Measurements from ENCODE around the gene DMKN.

DMKN gene

GRCh38 chr19:35513628-35514281, at the start of gene DMKN:
Gene DMKN, minus strand, starts transcription at chr19:35513649. Its CDS starts 174 bp downstream, at chr19:35513475.
- Histone ChIP-seq H3K9ac (ENCODE audit: low read depth, low read length) (peak within 1 kb of the TSS; percentile 52; the same call in 1 of the 2 replicates), H3K9me3 (ENCODE audit: insufficient read depth, low read depth, low read length) (no peaks in the 10 kb centered on the region), H3K4me3 (ENCODE audit: low read length) (peak within 1 kb of the TSS; percentile 65; the same call in 1 of the 2 replicates), H3K4me1 (ENCODE audit: insufficient read depth, low read length) (peaks cover 3% of the 10 kb centered on the region; the same call in 1 of the 2 replicates), H3K36me3 (ENCODE audit: insufficient read depth, low read depth, low read length) (no peaks in the 10 kb centered on the region), H3K27me3 (ENCODE audit: insufficient read depth, low read length) (peaks cover 39% of the 10 kb centered on the region), H3K27ac (ENCODE audit: low read length) (no peak within 1 kb of the TSS)

- H3K9ac ChIP-seq (ENCODE audit: low read depth, low read length), result no peak overlapping the region
- no peaks in the 10 kb centered on the region for H3K36me3 ChIP-seq (ENCODE audit: insufficient read depth, low read depth, low read length)
- no peaks in the 10 kb centered on the region for H3K9me3 ChIP-seq (ENCODE audit: insufficient read depth, low read depth, low read length)
- H3K4me3 ChIP-seq (ENCODE audit: low read length), result no peak overlapping the region
- H3K27ac ChIP-seq (ENCODE audit: low read length), result no peak overlapping the region
- no peaks in the 10 kb centered on the region for H3K4me1 ChIP-seq (ENCODE audit: insufficient read depth, low read length)
- peaks cover 32% of the 10 kb centered on the region for H3K27me3 ChIP-seq (ENCODE audit: insufficient read depth, low read length)
Observed at GRCh38 chr19:35562776-35563175, 49.3 kb upstream of the DMKN start.

- H3K9ac ChIP-seq (ENCODE audit: low read depth, low read length), result no peak overlapping the region
- no peaks in the 10 kb centered on the region for H3K4me1 ChIP-seq (ENCODE audit: insufficient read depth, low read length)
- H3K27ac ChIP-seq (ENCODE audit: low read length), result no peak overlapping the region
- H3K36me3 ChIP-seq (ENCODE audit: insufficient read depth, low read depth, low read length), result no peaks in the 10 kb centered on the region
- H3K27me3 ChIP-seq (ENCODE audit: insufficient read depth, low read length), result peaks cover 34% of the 10 kb centered on the region
- no peak overlapping the region for H3K4me3 ChIP-seq (ENCODE audit: low read length)
- H3K9me3 ChIP-seq (ENCODE audit: insufficient read depth, low read depth, low read length), result no peaks in the 10 kb centered on the region
Observed at GRCh38 chr19:35562336-35562735, 48.9 kb upstream of the DMKN start.

GRCh38 chr19:35561436-35561835, 48.0 kb upstream of the DMKN start:
- Histone ChIP-seq H3K4me3 (ENCODE audit: low read length) (no peak overlapping the region), H3K27me3 (ENCODE audit: insufficient read depth, low read length) (peaks cover 43% of the 10 kb centered on the region), H3K36me3 (ENCODE audit: insufficient read depth, low read depth, low read length) (no peaks in the 10 kb centered on the region), H3K9me3 (ENCODE audit: insufficient read depth, low read depth, low read length) (no peaks in the 10 kb centered on the region), H3K9ac (ENCODE audit: low read depth, low read length) (no peak overlapping the region), H3K27ac (ENCODE audit: low read length) (no peak overlapping the region), H3K4me1 (ENCODE audit: insufficient read depth, low read length) (no peaks in the 10 kb centered on the region)

- Histone ChIP-seq H3K4me1 (ENCODE audit: insufficient read depth, low read length) (no peaks in the 10 kb centered on the region), H3K4me3 (ENCODE audit: low read length) (no peak overlapping the region), H3K27me3 (ENCODE audit: insufficient read depth, low read length) (peaks cover 50% of the 10 kb centered on the region), H3K9me3 (ENCODE audit: insufficient read depth, low read depth, low read length) (no peaks in the 10 kb centered on the region), H3K36me3 (ENCODE audit: insufficient read depth, low read depth, low read length) (no peaks in the 10 kb centered on the region), H3K27ac (ENCODE audit: low read length) (no peak overlapping the region), H3K9ac (ENCODE audit: low read depth, low read length) (no peak overlapping the region)
Observed at GRCh38 chr19:35560677-35561076, 47.2 kb upstream of the DMKN start.

GRCh38 chr19:35560271-35560670, 46.8 kb upstream of the DMKN start:
- Histone ChIP-seq H3K9me3 (ENCODE audit: insufficient read depth, low read depth, low read length) (no peaks in the 10 kb centered on the region), H3K27ac (ENCODE audit: low read length) (no peak overlapping the region), H3K27me3 (ENCODE audit: insufficient read depth, low read length) (peaks cover 50% of the 10 kb centered on the region), H3K9ac (ENCODE audit: low read depth, low read length) (no peak overlapping the region), H3K4me1 (ENCODE audit: insufficient read depth, low read length) (no peaks in the 10 kb centered on the region), H3K36me3 (ENCODE audit: insufficient read depth, low read depth, low read length) (no peaks in the 10 kb centered on the region), H3K4me3 (ENCODE audit: low read length) (no peak overlapping the region)

- peaks cover 50% of the 10 kb centered on the region for H3K27me3 ChIP-seq (ENCODE audit: insufficient read depth, low read length)
- no peak overlapping the region for H3K4me3 ChIP-seq (ENCODE audit: low read length)
Observed at GRCh38 chr19:35559781-35560180, 46.3 kb upstream of the DMKN start.

GRCh38 chr19:35559281-35559659, 45.8 kb upstream of the DMKN start:
- Histone ChIP-seq H3K4me1 (ENCODE audit: insufficient read depth, low read length) (no peaks in the 10 kb centered on the region), H3K27ac (ENCODE audit: low read length) (no peak overlapping the region), H3K9me3 (ENCODE audit: insufficient read depth, low read depth, low read length) (no peaks in the 10 kb centered on the region), H3K9ac (ENCODE audit: low read depth, low read length) (no peak overlapping the region), H3K36me3 (ENCODE audit: insufficient read depth, low read depth, low read length) (no peaks in the 10 kb centered on the region), H3K27me3 (ENCODE audit: insufficient read depth, low read length) (peaks cover 50% of the 10 kb centered on the region), H3K4me3 (ENCODE audit: low read length) (no peak overlapping the region)

More at GRCh38 chr19:35559781-35560180, 46.3 kb upstream of the DMKN start:
- H3K4me1 ChIP-seq (ENCODE audit: insufficient read depth, low read length), result no peaks in the 10 kb centered on the region
- no peak overlapping the region for H3K9ac ChIP-seq (ENCODE audit: low read depth, low read length)
- no peak overlapping the region for H3K27ac ChIP-seq (ENCODE audit: low read length)
- no peaks in the 10 kb centered on the region for H3K9me3 ChIP-seq (ENCODE audit: insufficient read depth, low read depth, low read length)
- H3K36me3 ChIP-seq (ENCODE audit: insufficient read depth, low read depth, low read length), result no peaks in the 10 kb centered on the region

- H3K4me3 ChIP-seq (ENCODE audit: low read length), result peak overlapping the region; percentile 84
- no peaks in the 10 kb centered on the region for H3K4me1 ChIP-seq (ENCODE audit: insufficient read depth, low read length)
- H3K36me3 ChIP-seq (ENCODE audit: insufficient read depth, low read depth, low read length), result no peaks in the 10 kb centered on the region
- H3K9ac ChIP-seq (ENCODE audit: low read depth, low read length), result no peak overlapping the region
- no peak overlapping the region for H3K27ac ChIP-seq (ENCODE audit: low read length)
- H3K9me3 ChIP-seq (ENCODE audit: insufficient read depth, low read depth, low read length), result no peaks in the 10 kb centered on the region
- peaks cover 50% of the 10 kb centered on the region for H3K27me3 ChIP-seq (ENCODE audit: insufficient read depth, low read length)
Observed at GRCh38 chr19:35558400-35559280, 45.2 kb upstream of the DMKN start.

- Histone ChIP-seq H3K4me3 (ENCODE audit: low read length) (peak overlapping the region; percentile 84), H3K36me3 (ENCODE audit: insufficient read depth, low read depth, low read length) (no peaks in the 10 kb centered on the region), H3K27me3 (ENCODE audit: insufficient read depth, low read length) (peaks cover 50% of the 10 kb centered on the region), H3K9ac (ENCODE audit: low read depth, low read length) (peak overlapping the region; percentile 64; the same call in 1 of the 2 replicates), H3K9me3 (ENCODE audit: insufficient read depth, low read depth, low read length) (no peaks in the 10 kb centered on the region), H3K4me1 (ENCODE audit: insufficient read depth, low read length) (no peaks in the 10 kb centered on the region), H3K27ac (ENCODE audit: low read length) (no peak overlapping the region)
Observed at GRCh38 chr19:35557539-35558399, 44.3 kb upstream of the DMKN start.

- H3K27me3 ChIP-seq (ENCODE audit: insufficient read depth, low read length), result peaks cover 47% of the 10 kb centered on the region
- H3K27ac ChIP-seq (ENCODE audit: low read length), result no peak overlapping the region
- H3K36me3 ChIP-seq (ENCODE audit: insufficient read depth, low read depth, low read length), result no peaks in the 10 kb centered on the region
- H3K9me3 ChIP-seq (ENCODE audit: insufficient read depth, low read depth, low read length), result no peaks in the 10 kb centered on the region
- H3K9ac ChIP-seq (ENCODE audit: low read depth, low read length), result peak overlapping the region; percentile 64; the same call in 1 of the 2 replicates
- no peaks in the 10 kb centered on the region for H3K4me1 ChIP-seq (ENCODE audit: insufficient read depth, low read length)
- peak overlapping the region; percentile 84 for H3K4me3 ChIP-seq (ENCODE audit: low read length)
Observed at GRCh38 chr19:35556846-35557538, 43.5 kb upstream of the DMKN start.
